NCI-H2081 treated with DMSO at 0.1 percent for 48 hours (cell line): ENCODE measurements around the gene IFNG-AS1.
A peak's percentile ranks its signal among the peaks of the same experiment; 100 is the strongest.

ENCODE experiments used
- DNase-seq: peaks from one replicate; lab custom pipeline; 2025; lab: John Stamatoyannopoulos, UW

Gene IFNG-AS1

DNA sequence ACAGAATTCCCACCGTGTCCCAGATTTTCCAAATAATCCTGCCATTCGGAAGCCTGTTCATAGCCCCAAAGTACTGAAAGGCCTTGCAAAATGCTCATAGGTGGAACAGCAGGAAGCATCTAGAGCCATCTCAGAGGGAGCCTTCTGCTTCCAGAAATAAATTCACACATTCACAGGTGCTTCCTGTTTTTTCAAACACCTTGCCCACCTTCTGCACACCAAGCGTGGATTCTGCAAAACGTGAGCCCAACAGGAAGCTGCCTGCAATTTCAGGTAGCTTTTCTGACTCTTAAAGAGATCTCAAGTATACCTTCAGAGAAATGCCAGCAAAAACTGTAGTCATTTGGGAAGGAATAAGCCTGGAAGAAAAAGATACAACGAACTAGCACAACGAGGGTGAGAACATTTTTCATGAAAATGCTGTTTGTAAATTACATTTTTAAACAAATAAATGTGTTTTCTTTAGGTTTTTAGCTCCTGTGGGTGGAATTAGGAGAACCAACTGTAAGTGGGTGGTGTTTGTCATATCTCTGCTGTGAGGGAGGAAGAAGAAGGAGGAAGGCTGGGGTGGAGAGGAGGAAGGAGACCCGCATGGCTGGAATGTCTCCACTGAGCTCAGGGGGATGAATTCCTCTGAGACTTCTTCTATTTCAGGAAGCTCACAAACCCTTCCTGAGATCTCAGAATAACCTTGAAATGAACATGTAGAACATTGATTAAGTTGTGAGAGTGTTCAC, at the start of gene IFNG-AS1:
Gene IFNG-AS1 (plus strand): TSS at position 264 of the 737 bp plus-strand sequence.
- no peak for DNase-seq

DNA sequence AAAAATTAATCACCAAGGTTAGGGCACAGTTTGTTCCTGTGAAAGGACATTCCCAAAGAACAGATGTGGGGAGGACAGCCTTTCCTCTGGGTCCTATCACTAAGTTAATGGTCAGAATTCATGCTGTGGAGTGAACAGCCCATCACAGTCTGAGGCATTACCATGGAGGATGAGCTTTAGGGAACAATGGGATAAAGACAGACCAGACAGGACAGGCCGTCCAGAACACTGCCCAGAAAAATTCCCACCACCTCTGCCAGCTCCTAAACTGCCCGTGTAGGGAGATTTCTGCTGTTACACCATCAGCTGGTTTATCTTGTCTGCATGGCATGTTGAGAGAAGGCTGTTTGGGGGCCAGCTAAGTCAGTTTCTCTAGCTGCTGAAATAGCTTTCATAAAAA, 49.6 kb upstream of the IFNG-AS1 start:
- no peak for DNase-seq

DNA sequence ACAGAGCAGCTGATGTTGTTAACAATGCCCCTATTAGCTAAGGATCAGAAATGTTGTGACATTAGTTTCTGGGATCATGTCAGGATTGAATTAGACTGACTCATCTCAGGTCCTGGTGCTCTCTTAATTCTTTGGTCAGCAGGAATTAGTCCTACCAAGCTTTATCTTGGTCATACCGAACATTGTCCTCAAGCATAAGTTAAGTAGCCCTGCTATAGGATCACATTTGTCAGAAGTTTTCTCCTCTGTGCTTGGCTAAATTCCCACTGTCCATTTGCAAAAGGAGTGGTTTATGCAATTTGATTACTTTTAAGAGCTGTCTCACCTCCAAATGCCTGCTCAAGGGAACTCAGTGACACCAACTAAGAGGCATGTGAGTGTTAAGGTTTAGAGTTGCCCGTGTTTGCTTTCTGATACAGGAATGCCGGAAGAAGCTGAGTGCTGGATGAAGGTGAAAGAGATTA, 48.4 kb upstream of the IFNG-AS1 start:
- no peak for DNase-seq

DNA sequence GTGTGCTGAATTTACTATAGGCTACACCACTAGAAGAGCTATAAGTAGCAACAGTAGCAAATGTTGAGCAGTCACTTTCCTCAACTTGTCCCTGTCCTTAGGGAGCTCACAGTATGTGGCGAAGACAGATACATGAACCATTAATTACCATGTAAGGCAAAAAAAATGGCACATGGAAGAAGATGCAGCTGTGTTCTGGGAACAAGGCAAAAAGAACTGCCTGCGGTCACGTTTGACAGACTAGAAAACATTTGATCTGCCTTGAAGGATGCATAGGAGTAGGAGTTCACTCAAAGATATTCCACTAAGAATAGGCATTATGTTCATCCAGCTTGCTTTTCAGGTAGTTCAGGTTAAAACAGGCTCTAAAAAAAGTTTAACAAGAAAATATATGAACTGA, 46.5 kb upstream of the IFNG-AS1 start:
- DNase-seq = no peak

DNA sequence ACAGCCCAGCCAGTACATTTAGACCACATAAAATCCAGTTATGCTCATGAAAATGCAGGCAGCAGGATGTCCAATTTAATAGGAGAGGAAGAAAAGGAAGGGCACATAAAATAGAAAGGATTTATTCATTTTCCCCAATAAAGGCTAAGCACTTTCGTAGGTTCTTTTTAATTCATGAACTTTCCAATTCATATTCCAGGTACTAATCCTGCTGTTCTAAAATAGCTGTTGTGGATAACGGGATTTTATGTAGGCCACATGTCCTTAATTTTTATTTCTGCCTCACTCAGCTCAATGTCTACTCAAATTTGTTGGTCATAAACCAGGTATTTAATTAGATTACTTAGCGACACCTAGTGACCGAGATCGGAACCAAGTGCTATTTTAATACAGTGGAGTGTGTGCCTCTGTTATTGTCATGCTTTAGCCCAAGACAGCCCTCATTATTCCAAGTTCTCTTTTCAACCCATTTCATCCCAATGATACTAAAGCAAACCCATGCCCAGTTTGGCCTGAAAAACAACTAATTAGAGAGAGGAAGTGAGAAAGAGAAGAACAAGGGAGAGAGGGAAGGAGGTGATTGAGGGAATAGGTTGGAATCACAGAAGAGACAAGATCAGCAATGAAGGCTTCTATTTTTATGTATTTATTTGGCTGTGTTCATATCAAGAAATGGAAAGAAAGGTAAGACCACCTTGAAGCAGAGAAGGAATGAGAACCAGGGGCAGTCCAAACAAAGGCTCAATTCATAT, 45.9 kb upstream of the IFNG-AS1 start:
- DNase-seq = peak; percentile 50

DNA sequence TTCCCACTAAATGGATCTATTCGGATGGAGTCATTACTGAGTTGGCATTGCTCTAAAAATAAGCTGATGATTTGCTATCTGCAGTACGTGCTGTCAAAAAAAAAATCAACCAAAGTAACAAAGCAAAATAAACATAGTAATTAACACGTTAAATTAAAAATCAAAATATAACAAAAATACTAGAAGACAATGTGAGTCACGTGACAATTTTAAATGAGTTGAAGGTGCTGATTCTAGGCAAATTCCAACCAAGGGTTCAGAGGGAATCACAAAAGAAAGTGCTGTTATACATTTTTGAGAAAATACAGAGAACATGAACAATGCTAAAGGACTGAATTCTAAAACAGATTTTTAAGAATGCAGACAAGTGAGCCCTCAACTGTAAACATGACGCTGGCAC, 45.2 kb upstream of the IFNG-AS1 start:
- no peak for DNase-seq

DNA sequence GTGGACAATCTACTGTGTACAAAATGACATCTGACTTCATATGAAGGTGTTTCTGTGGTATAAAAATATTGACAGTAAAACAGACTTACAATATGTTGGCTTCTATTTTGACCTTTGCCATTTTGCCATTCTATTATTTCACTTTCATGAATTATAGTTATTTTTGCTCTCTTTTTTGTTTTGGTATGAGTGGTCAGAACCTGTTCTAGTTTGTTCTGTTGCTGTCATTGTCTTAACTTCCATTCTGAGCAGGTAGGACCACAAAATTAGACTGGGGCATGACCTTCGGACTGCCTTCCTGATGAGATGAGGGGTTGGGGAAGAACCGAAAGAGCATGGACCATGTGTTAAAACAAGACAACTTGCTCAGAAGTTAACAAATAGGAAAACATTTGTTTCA, 36.5 kb upstream of the IFNG-AS1 start:
- DNase-seq = no peak

DNA sequence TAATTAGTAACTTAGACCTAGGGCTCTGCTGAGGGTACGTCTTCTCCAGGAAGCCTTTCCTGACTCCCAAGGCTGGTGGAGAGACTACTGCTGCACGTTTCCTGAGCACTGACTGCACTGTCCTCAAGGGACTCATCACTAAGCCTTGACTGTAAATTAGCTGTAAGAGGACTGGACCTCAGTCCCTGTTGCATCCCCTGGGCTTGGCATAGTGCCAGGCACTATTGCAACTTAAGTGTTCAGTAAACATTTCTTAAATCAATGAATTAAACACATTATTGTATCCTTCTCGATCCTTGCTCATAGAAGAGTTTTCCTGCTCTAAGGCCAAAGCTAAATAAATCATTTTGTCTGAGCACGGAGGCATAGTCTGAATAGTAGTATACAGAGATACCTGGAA, 31.9 kb upstream of the IFNG-AS1 start:
- DNase-seq = no peak

DNA sequence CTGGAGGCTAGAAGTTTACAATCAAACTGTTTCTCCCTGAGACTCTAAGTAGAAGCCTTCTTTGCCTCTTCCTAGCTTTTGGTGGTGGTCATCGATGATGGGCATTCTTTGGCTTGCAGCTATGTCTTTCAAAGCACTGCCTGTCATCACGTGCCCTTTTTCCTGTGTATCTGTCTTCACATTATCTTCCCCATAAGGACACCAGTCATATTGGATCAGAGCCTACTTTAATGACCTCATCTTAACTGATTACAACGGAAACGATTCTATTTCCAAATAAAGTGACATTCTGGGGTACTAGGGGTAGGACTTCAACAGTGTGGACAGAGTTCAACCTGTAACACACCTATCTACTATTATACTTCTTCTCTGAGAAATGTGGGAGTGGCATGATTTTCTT, 31.1 kb upstream of the IFNG-AS1 start:
- no peak for DNase-seq

DNA sequence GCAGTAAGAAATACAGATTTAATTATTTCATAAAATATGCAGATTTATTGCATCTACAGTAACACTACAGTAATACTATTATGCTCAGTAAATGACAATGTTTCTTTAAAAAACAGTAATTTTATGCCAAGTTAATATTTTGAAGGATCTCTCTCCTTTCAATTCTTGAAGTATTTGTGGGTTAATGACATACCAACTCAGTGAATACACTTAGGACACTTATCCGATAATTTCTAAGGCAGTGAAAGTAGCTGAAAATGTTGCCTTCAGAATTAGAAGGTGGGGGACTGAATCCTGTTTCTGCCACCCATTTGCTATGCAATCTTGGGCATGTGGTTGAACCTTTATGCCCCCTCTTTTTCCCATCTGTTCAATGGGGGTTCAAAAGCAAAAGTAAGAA, 24.8 kb upstream of the IFNG-AS1 start:
- no peak for DNase-seq

DNA sequence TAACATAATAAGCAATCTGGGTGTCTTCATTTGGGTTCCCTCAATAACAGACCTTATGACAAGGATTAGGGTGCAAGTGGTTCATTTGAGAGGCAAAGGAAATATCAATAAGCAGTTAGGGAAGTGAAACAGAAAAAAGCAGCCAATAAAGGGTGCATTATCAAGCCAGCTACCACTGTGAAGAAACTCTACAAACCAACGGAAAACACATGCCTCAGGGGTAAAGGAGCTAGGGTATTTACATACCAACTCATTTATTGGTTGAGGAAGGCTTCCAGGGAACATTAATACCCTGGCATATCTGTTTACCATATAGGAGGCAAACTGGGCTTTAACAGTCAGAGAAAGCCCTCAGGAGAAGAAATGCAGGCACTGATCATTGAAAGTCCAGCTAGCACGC, 22.7 kb upstream of the IFNG-AS1 start:
- DNase-seq = no peak

DNA sequence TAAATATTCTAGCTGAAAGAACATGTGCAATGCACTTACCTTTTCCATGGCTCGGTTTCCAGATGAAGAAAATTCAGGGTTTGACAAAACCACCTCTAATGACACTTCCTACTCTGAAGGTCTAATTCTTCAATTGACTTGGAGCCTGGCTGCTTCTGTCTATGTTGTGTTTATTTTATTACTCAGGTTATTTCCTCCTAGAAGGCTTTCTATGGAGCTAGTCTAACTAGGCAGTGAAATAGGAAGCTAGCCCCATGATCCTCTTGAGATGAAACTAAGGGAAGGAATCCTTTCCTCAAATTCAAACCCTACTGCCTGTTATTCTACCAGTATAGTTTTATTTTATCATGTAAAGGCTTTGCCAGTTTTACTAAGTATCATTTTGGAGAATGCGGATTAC, 20.9 kb upstream of the IFNG-AS1 start:
- no peak for DNase-seq

DNA sequence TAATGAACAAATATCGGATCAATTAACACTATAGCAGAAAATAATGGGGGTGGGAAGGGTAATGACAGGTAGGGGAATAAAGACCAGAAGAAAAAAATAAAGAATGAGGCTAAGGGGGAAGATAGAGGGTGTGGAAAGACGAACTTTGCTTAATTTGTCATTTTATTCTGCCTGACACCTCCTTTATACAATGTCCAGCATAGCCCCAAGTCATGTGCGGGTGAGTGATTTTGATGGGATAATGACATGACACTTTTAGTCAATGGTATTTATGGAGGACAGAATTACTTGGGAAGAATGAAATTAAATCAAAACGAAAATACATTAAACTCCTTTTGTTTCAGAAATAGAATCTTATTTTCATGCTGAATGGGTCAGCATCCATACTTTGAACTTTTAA, 20.5 kb upstream of the IFNG-AS1 start:
- no peak for DNase-seq

DNA sequence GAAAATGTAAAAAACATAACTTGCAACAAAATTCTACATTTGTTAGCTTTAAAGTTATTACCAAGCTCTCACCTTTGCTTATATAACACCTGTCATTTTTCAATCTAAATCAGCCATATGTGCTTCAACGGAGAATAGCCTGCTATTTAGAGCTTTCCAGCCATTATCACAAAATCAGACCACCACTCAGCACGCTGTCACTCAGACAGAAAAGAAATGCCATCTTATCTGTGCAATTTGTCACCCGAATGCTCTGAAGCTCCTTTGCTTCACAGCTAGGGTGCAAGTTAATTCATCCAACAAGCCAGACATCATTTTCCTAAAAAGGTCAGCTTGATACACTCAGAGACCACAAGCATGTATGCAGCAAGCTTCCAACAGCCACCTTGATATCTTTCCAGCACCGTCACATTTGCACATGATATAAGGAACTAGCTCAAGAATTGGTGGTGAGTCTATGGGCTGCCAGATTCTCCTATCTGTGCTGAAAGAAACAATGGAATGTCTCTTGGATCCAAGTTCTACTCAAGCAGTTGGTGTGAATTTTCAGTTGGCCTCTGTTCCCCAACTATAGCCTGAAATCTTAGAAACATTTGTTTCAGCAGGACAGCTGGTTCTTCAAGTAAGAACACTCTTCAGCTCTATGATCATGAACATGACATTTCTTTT, 20.0 kb upstream of the IFNG-AS1 start:
- no peak for DNase-seq

DNA sequence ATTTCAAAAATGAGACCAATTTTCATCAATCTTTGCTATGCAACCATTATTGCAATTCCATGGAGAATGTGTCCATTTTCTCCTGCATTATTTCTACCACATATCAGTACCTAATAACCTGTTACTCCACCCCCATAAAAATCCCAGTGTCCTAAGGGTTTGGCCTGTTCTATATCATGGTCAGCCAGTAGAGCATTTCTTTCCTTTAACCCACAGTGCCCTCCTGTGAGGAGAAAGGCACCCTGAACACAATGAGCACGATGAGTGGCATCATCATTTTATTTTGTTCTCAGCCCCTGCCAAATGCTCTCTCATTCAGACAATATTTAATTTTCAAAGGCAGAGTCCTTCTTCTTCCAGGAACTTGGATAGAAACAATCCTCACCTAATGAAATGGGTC, 11.6 kb upstream of the IFNG-AS1 start:
- no peak for DNase-seq

DNA sequence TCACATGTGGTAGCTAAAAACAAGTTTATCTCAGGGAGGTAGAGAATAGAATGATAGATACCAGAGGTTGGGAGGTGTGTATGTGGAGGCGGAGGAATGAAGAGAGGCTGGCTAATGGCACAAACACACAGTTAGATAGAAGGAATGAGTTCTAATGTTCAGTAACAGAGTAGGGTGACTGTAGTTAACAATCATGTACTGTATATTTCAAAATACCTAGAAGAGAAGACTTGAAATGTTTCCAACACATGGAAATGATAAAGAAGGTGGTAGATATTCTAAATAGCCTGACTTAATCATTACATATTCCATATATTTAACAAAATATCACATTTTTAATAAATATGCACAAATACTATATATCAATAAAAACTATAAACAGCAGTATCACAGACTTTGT, 8.9 kb upstream of the IFNG-AS1 start:
- DNase-seq = no peak

DNA sequence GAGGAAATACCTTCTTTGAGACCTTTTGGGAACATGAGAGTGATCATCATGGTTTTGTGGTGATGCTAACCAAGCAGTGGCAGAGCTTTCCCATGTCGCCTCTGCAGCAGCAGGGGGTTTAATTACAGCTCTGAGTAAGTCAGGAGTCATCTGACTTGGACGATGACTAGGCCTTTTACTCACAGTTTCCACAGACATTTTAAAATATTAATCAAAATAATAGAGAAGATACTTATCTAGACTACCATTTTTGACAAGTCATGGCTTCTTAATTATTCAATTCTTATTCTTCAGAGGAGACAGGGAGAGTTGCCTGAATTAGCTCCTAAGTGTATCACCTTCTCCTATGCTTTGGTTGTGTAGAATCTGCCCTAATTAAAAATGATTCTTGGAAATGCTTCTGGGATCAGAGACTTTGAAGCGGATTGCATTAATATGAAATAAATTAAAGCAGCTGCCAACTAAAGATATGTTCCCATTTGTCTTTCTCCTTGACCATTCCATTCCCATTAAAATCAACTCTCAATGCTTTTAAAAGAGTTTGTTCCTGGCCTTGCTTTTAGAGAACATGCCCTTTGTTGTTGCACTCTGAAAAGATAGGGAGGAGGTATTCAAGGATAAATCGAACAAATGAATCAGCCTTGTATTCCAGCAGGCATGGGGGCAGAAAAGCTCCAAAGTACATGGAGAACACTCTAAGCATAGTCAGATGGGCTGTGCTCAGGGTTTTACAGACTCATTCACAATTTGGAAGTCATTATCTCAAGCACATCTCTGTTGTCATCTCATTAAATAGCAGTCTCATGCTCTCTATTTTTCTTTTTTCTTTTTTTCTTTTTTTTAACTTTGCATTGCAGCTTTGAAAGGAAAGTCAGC, 7.7 kb upstream of the IFNG-AS1 start:
- DNase-seq = no peak

DNA sequence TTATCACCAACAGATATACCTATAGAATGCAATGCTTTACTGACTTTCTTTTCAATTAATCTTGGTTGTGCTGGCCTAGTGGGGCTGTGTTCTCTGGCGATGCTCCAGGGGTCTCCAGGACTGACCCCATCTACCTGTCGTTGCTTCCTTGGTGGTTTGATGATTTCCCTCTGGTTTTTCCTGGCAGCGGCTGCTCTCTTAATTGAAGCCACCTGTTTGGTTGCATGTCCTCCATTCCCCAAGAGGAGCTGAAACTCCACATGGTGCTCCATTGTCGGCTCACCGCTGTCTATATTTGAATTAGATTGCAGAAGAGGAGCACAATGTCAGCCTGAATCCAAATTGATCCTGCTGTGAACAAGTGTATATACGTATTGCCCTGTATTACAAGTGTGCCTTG, 7.1 kb upstream of the IFNG-AS1 start:
- DNase-seq = no peak

DNA sequence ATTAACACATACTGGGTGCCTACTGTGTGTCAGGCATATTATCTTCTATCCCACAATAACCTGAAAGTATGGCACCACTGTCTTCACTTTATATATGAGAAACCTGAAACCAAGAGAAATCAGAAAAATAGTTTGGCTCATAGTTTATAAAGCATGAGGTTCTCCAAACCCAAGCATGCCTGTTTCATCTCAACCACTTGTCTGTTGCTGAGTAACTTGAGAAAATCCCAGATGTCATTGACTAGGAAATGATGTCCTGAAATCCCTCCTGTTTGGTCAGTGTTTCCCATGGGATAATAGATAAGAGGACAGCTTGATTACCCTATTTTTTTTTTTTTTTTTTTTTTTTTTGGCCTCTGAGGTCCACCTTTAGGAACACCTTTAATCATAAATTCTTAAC, 2.6 kb upstream of the IFNG-AS1 start:
- no peak for DNase-seq

DNA sequence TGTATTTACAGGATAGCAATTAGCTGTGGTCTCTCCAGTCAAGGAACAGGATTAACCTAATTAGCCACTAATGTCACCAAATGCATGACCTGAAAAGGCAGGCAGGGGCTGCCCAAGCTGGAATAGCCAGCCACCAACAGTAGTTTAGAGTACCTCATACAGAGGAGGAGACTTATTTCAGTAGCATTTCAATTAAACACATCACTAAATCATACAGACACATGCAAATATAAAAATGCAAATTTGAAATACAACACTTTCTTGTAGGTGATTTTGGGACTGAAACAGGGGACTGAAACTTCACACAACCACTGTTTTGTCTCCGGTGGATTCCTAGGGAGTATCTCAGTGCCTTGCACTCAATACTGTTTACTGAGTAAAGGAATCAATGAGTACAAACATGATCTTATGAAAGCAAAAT, 636 bp upstream of the IFNG-AS1 start:
- DNase-seq = no peak

DNA sequence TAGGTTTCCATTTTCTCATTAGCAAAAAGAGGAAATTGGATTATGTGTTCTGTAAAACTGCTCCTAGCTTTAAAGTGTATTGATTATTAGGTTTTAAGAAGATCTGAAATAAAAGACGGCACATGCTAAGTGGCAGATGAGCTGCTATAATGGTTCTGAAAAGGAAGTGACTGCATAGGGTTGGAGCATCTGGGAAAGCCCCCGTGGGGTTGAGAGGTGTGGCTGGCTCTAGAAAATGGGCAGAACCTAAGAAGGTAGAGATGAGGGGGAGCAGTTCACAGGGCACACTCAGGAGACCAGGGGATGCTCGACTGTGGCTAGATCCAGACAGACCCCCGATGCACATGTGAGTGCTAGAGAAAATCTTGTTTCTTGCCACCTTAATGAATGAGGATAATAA, 1.9 kb downstream of the IFNG-AS1 start:
- DNase-seq = no peak

DNA sequence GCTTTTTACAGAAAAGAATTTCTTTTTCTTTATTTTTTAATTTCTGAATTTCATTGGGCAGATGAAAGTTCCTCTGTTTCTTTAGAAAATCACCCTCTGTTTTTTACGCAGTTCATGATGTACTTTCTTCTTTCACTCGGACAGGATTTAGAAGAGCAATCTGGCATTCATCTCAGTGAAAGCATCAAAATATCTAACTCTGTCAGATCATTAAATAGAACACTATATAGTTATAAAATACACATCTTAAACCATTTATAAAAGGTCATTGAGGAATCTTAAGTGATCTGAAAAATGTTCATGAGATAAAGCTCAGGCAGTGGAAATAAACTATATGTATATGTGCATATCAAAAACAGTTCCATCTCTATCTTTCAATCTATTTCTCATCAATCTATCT, 3.9 kb downstream of the IFNG-AS1 start:
- no peak for DNase-seq
